CD4-positive, alpha-beta T cell (primary cell): ENCODE measurements around the gene TET2. TPM values are rescaled to one million over a fixed set of nuclear protein-coding genes. Genes with fewer than 3 reads are reported as not detected.

ENCODE experiments used
- ATAC-seq: fragments of 200-7000 bp; cut with Tn5 transposase; one replicate; pipeline ENCODE4 v1.10.0; 2022; ENCODE audit warnings: mild to moderate bottlenecking; ENCODE audit not compliant: poor library complexity
- CTCF ChIA-PET: fragments of 350-600 bp; sonication (Branson Sonifier 250); formaldehyde crosslinking; loops from one replicate; lab custom pipeline; 2021; ENCODE audit warnings: antibody characterized with exemption, inconsistent platforms; lab: Charles Lee
- POLR2A ChIA-PET: fragments of 350-600 bp; sonication (Branson Sonifier 250); formaldehyde crosslinking; loops from one replicate; lab custom pipeline; 2021; ENCODE audit warnings: antibody characterized with exemption, inconsistent platforms; lab: Charles Lee
- DNase-seq, 14 experiments: peaks; one replicate each; pipeline ENCODE4 v3.0.0-alpha.2; 2013 to 2020; ENCODE audit warnings: mixed read lengths in 2 of 14
- H3K27ac ChIP-seq, 2 donors: one replicate each; pipeline versions ENCODE4 v1.5.1 to v1.7.0; 2013; ENCODE audit warnings: low read length in 2 of 2, low read depth in 1 of 2, mild to moderate bottlenecking in 1 of 2
- H3K27me3 ChIP-seq, 2 experiments: 1 replicate in 1 of 2; 2 replicates in 1 of 2; pipeline versions ENCODE4 v1.6.1 to v1.7.0; 2013; ENCODE audit warnings: low read length in 2 of 2, control low read depth in 1 of 2, mild to moderate bottlenecking in 1 of 2, moderate library complexity in 1 of 2; ENCODE audit not compliant: insufficient read depth in 2 of 2, control insufficient read depth in 1 of 2
- H3K36me3 ChIP-seq: one replicate; pipeline ENCODE4 v1.6.1; 2013; ENCODE audit warnings: low read length, control low read depth; ENCODE audit not compliant: insufficient read depth
- H3K4me1 ChIP-seq: one replicate; pipeline ENCODE4 v1.6.1; 2013; ENCODE audit warnings: low read length, control low read depth; ENCODE audit not compliant: insufficient read depth
- H3K4me3 ChIP-seq: one replicate; pipeline ENCODE4 v1.5.1; 2013; ENCODE audit warnings: mild to moderate bottlenecking, low read length, moderate library complexity
- H3K9me3 ChIP-seq, 2 experiments: 1 replicate in 1 of 2; 2 replicates in 1 of 2; pipeline versions ENCODE4 v1.6.1 to v1.7.0; 2013; ENCODE audit warnings: low read length in 2 of 2, mild to moderate bottlenecking in 2 of 2, control low read depth in 1 of 2, moderate library complexity in 1 of 2; ENCODE audit not compliant: control insufficient read depth in 1 of 2, insufficient read depth in 1 of 2
- H3K27ac Mint-ChIP-seq: one replicate; pipeline ENCODE4 v1.8.0; 2020; ENCODE audit warnings: mixed read lengths
- H3K27me3 Mint-ChIP-seq: one replicate; pipeline ENCODE4 v1.8.0; 2021; ENCODE audit warnings: mixed read lengths
- H3K36me3 Mint-ChIP-seq: one replicate; pipeline ENCODE4 v1.8.0; 2021; ENCODE audit warnings: low read depth, mixed read lengths
- H3K4me1 Mint-ChIP-seq: one replicate; pipeline ENCODE4 v1.8.0; 2021; ENCODE audit warnings: low read depth, mixed read lengths
- H3K4me3 Mint-ChIP-seq: one replicate; pipeline ENCODE4 v1.8.0; 2020; ENCODE audit warnings: mild to moderate bottlenecking, mixed read lengths
- H3K9me3 Mint-ChIP-seq: one replicate; pipeline ENCODE4 v1.8.0; 2020; ENCODE audit warnings: mixed read lengths
- intact Hi-C, 2 experiments: fragments of 100-400 bp; cut with DNase I in 1 of 2; cut with micrococcal nuclease in 1 of 2; formaldehyde crosslinking; loops; one replicate each; pipeline versions ENCODE4 v1.15.1 to v1.9.0; 2023 to 2025; cut with DNase I, micrococcal nuclease
- total RNA-seq, 174 experiments: library from RNA in 2 of 174; stranded (reverse) in 2 of 174; gene quantifications; one replicate each; pipeline ENCODE4 v1.2.3 and lab custom pipeline; 2021 to 2026
- TF ChIP-seq, protein P1 (sequence below): fragments of 200-600 bp; IDR thresholded peaks from one replicate; pipeline ENCODE4 v1.8.0; 2022; ENCODE audit warnings: antibody characterized with exemption, mild to moderate bottlenecking

Gene TET2
- total RNA-seq, 2 experiments from 2014 or later, result 31.0 to 32.0 TPM

DNA sequence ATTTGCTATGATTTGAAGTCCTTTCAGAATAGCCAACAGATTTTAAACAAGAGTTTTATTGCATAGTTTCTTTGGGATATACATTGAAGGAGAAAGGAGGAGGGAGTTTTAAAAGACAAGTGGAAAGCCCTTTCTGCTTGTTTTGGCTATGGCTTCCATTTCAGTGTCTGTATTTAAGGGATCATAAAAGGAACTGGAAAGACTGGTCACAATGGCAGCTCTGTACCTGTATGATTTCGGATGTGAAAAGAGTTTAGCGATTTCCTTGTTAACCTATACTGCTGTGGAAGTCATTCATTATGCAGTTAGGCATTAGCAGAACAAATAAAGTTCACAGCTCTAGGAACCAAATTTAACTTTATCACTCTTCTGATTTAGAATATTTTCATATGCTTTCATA is 60.7 kb downstream of the TET2 start:
- no peak overlapping the region for H3K4me3 ChIP-seq
- Mint-ChIP-seq H3K4me1 (no peaks in the 10 kb centered on the region), H3K36me3 (peaks cover 25% of the 10 kb centered on the region), H3K27ac (no peak overlapping the region), H3K4me3 (no peak overlapping the region), H3K27me3 (no peaks in the 10 kb centered on the region), H3K9me3 (no peaks in the 10 kb centered on the region)
- TF ChIP-seq, protein P1, sequence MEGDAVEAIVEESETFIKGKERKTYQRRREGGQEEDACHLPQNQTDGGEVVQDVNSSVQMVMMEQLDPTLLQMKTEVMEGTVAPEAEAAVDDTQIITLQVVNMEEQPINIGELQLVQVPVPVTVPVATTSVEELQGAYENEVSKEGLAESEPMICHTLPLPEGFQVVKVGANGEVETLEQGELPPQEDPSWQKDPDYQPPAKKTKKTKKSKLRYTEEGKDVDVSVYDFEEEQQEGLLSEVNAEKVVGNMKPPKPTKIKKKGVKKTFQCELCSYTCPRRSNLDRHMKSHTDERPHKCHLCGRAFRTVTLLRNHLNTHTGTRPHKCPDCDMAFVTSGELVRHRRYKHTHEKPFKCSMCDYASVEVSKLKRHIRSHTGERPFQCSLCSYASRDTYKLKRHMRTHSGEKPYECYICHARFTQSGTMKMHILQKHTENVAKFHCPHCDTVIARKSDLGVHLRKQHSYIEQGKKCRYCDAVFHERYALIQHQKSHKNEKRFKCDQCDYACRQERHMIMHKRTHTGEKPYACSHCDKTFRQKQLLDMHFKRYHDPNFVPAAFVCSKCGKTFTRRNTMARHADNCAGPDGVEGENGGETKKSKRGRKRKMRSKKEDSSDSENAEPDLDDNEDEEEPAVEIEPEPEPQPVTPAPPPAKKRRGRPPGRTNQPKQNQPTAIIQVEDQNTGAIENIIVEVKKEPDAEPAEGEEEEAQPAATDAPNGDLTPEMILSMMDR, result no peak
- DNase-seq (no peak), ATAC-seq (no peak)
- intact Hi-C loops, result no loop called here
- no peak overlapping the region for H3K27ac ChIP-seq
- H3K27me3 ChIP-seq, result no peaks in the 10 kb centered on the region
- no peaks in the 10 kb centered on the region for H3K9me3 ChIP-seq
- peaks cover 3% of the 10 kb centered on the region for H3K36me3 ChIP-seq
- no peaks in the 10 kb centered on the region for H3K4me1 ChIP-seq
- ChIA-PET POLR2A (no interaction called here), CTCF (no interaction called here)

DNA sequence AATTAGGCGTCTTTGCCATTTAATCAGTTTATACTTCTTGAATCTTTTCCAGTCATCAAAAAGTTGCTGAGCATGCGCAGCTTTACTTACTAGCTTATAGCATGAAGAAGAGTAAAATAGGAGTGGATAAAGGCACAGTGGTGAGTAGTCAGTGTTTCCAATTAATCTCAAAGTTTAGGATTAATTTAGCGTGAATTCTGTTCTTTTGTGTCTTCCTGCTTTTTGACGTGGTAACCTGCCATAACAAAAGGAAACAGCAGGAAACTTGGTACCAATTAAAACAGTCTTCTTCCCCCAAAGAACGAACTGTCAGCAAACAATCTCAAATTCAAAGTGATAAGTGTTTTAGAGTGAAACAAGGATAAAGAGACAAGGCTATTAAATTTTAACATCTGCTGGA is 61.9 kb downstream of the TET2 start:
- H3K9me3 ChIP-seq, result no peaks in the 10 kb centered on the region
- intact Hi-C loops, result no loop called here
- H3K4me1 Mint-ChIP-seq, result no peaks in the 10 kb centered on the region
- H3K27me3 ChIP-seq, result no peaks in the 10 kb centered on the region
- H3K27ac Mint-ChIP-seq, result no peak overlapping the region
- no peak overlapping the region for H3K4me3 Mint-ChIP-seq
- H3K4me1 ChIP-seq, result no peaks in the 10 kb centered on the region
- H3K4me3 ChIP-seq, result no peak overlapping the region
- DNase-seq (no peak), ATAC-seq (no peak)
- TF ChIP-seq, protein P1, result no peak
- ChIA-PET POLR2A (no interaction called here), CTCF (no interaction called here)
- H3K36me3 Mint-ChIP-seq, result peaks cover 25% of the 10 kb centered on the region
- no peaks in the 10 kb centered on the region for H3K9me3 Mint-ChIP-seq
- H3K27ac ChIP-seq, result no peak overlapping the region
- H3K27me3 Mint-ChIP-seq, result no peaks in the 10 kb centered on the region
- peaks cover 3% of the 10 kb centered on the region for H3K36me3 ChIP-seq

DNA sequence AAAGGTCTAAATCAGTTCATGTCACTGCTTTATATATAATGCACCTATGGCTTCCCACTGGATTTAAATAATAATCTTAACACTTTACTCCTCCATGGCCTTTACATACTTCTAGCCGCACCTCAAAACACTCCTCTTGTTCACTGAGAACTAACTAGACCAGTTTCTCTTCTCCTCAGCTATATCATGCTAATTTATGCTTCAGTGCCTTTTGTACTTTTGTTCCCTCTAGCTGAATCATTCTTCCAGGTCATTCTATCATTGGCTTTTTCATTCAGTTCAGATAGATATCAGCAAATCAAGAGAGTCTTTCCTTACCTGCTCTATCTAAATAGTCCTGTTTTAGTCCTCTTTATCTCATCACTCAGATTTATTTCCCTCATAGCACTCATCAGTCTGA is 64.2 kb downstream of the TET2 start:
- Histone ChIP-seq H3K27me3 (no peaks in the 10 kb centered on the region), H3K27ac (no peak overlapping the region), H3K9me3 (no peaks in the 10 kb centered on the region), H3K36me3 (peaks cover 3% of the 10 kb centered on the region), H3K4me3 (no peak overlapping the region), H3K4me1 (no peaks in the 10 kb centered on the region)
- TF ChIP-seq, protein P1, result no peak
- Mint-ChIP-seq H3K27ac (no peak overlapping the region), H3K4me1 (peaks cover 10% of the 10 kb centered on the region), H3K27me3 (no peaks in the 10 kb centered on the region), H3K4me3 (no peak overlapping the region), H3K36me3 (peaks cover 27% of the 10 kb centered on the region), H3K9me3 (no peaks in the 10 kb centered on the region)
- ChIA-PET CTCF (no interaction called here), POLR2A (no interaction called here)
- DNase-seq (no peak), ATAC-seq (no peak)
- intact Hi-C loops, result no loop called here
